T-cell (primary cell): ENCODE measurements around the gene RNGTT. TPM values are rescaled to one million over a fixed set of nuclear protein-coding genes. Genes with fewer than 3 reads are reported as not detected.
A peak's percentile ranks its signal among the peaks of the same experiment; 100 is the strongest.

Source experiments
- ATAC-seq, 4 experiments: fragments of 200-7000 bp in 3 of 4; fragments of 150-1000 bp in 1 of 4; cut with Tn5 transposase; replicated peaks in 1 of 4; 1 replicate in 3 of 4; 2 replicates in 1 of 4; pipeline ENCODE4 v1.10.0; 2021; ENCODE audit warnings: moderate library complexity in 3 of 4, mild to moderate bottlenecking in 2 of 4, moderate number of reproducible peaks in 1 of 4
- CTCF ChIA-PET, 2 donors: fragments of 300-600 bp; sonication (Branson Sonifier 250); formaldehyde crosslinking; loops; one replicate each; lab custom pipeline; 2022; ENCODE audit warnings: antibody characterized with exemption in 2 of 2; lab: Charles Lee
- POLR2A ChIA-PET, 2 donors: fragments of 300-600 bp; sonication (Branson Sonifier 250); formaldehyde crosslinking; loops; one replicate each; lab custom pipeline; 2022; ENCODE audit warnings: antibody characterized with exemption in 2 of 2; lab: Charles Lee
- DNase-seq, 35 experiments: peaks; one replicate each; pipeline versions ENCODE4 v3.0.0 to v3.0.0-alpha.2; 2013 to 2023
- H3K27ac ChIP-seq: one replicate; pipeline ENCODE4 v1.5.1; 2013; ENCODE audit warnings: low read length
- H3K27me3 ChIP-seq, 2 experiments: replicated peaks in 1 of 2; 1 replicate in 1 of 2; 2 replicates in 1 of 2; pipeline versions ENCODE4 v1.6.1 to v1.7.0; 2013; ENCODE audit warnings: low read length in 1 of 2, mixed read lengths in 1 of 2; ENCODE audit not compliant: control insufficient read depth in 2 of 2, insufficient read depth in 2 of 2; ENCODE audit errors: extremely low read depth in 1 of 2
- H3K36me3 ChIP-seq, 2 donors: 1 replicate in 1 of 2; 2 replicates in 1 of 2; pipeline versions ENCODE4 v1.6.1 to v1.7.0; 2013; ENCODE audit warnings: low read length in 1 of 2; ENCODE audit not compliant: control insufficient read depth in 2 of 2, insufficient read depth in 1 of 2; ENCODE audit errors: extremely low read depth in 1 of 2
- H3K4me1 ChIP-seq, 2 experiments: 1 replicate in 1 of 2; 2 replicates in 1 of 2; pipeline versions ENCODE4 v1.6.1 to v1.7.0; 2013; ENCODE audit warnings: low read length in 2 of 2, mixed read lengths in 1 of 2; ENCODE audit not compliant: insufficient read depth in 2 of 2, control insufficient read depth in 1 of 2; ENCODE audit errors: extremely low read depth in 1 of 2
- H3K4me3 ChIP-seq, 2 donors: 1 replicate in 1 of 2; 2 replicates in 1 of 2; pipeline versions ENCODE4 v1.5.1 to v1.7.0; 2013; ENCODE audit warnings: mild to moderate bottlenecking in 2 of 2, low read length in 1 of 2, moderate library complexity in 1 of 2; ENCODE audit not compliant: control insufficient read depth in 1 of 2; ENCODE audit errors: extremely low read depth in 1 of 2
- H3K9me3 ChIP-seq: 2 replicates; pipeline ENCODE4 v1.7.0; 2013
- H3K27ac Mint-ChIP-seq, 2 donors: one replicate each; pipeline ENCODE4 v1.8.0; 2020 to 2021; ENCODE audit warnings: mild to moderate bottlenecking in 2 of 2, mixed read lengths in 2 of 2
- H3K27me3 Mint-ChIP-seq, 2 donors: one replicate each; pipeline ENCODE4 v1.8.0; 2021 to 2022; ENCODE audit warnings: mixed read lengths in 2 of 2
- H3K36me3 Mint-ChIP-seq: one replicate; pipeline ENCODE4 v1.8.0; 2021; ENCODE audit warnings: mixed read lengths
- H3K4me1 Mint-ChIP-seq, 3 donors: one replicate each; pipeline ENCODE4 v1.8.0; 2020 to 2022; ENCODE audit warnings: mixed read lengths in 3 of 3, mild to moderate bottlenecking in 1 of 3
- H3K4me3 Mint-ChIP-seq, 3 donors: one replicate each; pipeline ENCODE4 v1.8.0; 2020 to 2022; ENCODE audit warnings: mild to moderate bottlenecking in 3 of 3, mixed read lengths in 3 of 3, moderate library complexity in 3 of 3
- H3K9me3 Mint-ChIP-seq, 3 donors: one replicate each; pipeline ENCODE4 v1.8.0; 2020 to 2022; ENCODE audit warnings: mixed read lengths in 3 of 3
- WGBS: methylation state at CpG from one replicate; pipeline ENCODE4 v1.1.5; 2013; ENCODE audit warnings: missing lambda C conversion rate; ENCODE audit not compliant: insufficient coverage; 5-methylcytosine and 5-hydroxymethylcytosine counted together
- total RNA-seq, 35 experiments: library from RNA in 6 of 35; stranded (reverse) in 6 of 35; fragments of 120-200 nt in 1 of 35; gene quantifications; one replicate each; pipeline versions ENCODE4 v1.2.1 to v1.2.4 and lab custom pipeline; 2013 to 2026

Gene RNGTT
- total RNA-seq, 5 donors from 2014 or later (not counting 1 experiment from before 2014, with no cell fraction given) = 16.6 to 22.2 (median 17.5) TPM

DNA sequence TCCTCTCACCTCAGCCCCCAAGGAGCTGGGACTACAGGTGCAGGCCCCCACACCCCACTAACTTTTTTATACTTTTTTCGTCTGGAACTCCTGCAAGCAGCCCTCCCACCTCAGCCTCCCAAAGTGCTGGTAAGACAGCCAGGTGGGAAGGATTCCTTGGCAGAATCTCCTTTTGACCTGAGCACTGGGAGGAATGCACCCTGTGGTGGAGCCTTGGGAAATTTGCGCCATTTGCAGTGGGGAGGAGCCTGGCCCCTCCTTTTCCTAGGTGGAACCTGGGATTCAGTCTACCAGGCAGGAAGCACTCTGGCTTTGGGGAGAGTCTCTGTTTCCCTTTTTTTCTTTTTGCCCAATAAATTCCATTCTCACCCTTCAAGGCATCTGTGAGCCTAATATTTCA lies 2.3 kb upstream of the RNGTT start:
- peaks cover 0 to 4% (median 4%) of the 10 kb centered on the region in 3 donors for H3K9me3 Mint-ChIP-seq
- DNase-seq (no peak), ATAC-seq (no peak)
- Histone ChIP-seq H3K9me3 (no peaks in the 10 kb centered on the region), H3K36me3 (no peaks in the 10 kb centered on the region), H3K27me3 (no peaks in the 10 kb centered on the region), H3K4me1 (peaks cover 4 to 28% of the 10 kb centered on the region in 2 experiments), H3K4me3 (no peak overlapping the region), H3K27ac (no peak overlapping the region)
- H3K4me1 Mint-ChIP-seq = peaks cover 30 to 35% (median 33%) of the 10 kb centered on the region in 3 donors
- POLR2A ChIA-PET = no interaction called here
- no CpG with 5 or more reads among the region's 2 CpGs for WGBS
- H3K27me3 Mint-ChIP-seq = no peaks in the 10 kb centered on the region
- peak overlapping the region in 2 of 3 donors; percentile 2 to 98 for H3K4me3 Mint-ChIP-seq
- CTCF ChIA-PET = no interaction called here
- no peak overlapping the region for H3K27ac Mint-ChIP-seq
- peaks cover 4% of the 10 kb centered on the region for H3K36me3 Mint-ChIP-seq

DNA sequence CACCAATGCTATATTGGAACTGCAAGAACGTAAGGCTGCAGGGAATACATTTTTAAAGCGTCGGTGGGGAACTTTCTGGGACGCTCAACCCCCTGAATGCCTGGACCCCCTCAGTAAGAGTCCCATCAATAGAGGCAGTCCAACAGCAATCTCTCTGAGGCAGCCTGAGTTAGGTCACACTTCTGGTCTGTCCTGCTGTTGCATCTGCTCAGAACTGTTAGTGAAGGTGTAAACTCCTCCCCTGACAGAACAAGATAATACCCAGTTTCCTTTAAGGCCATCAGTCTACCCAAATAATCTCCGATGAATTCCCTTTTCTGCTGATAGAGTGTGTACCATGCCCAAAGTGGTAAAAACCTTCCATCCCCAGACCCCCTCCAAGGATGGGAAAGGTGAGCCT lies 1.1 kb upstream of the RNGTT start:
- Mint-ChIP-seq H3K9me3 (peaks cover 0 to 4% (median 4%) of the 10 kb centered on the region in 3 donors), H3K27ac (no peak overlapping the region), H3K36me3 (peaks cover 8% of the 10 kb centered on the region), H3K4me1 (peaks cover 41 to 47% (median 41%) of the 10 kb centered on the region in 3 donors), H3K27me3 (no peaks in the 10 kb centered on the region), H3K4me3 (peak overlapping the region; percentile 98 to 99 (median 98))
- ChIA-PET POLR2A (interaction anchor here in 1 of 2 donors (1.5 to 1.9 kb wide), 2 partner anchors 116 to 126 kb away, joined by 6 to 17 read pairs; partner anchors contain the start of gene PNRC1), CTCF (interaction anchor here in 1 of 2 donors (0.7 to 1.4 kb wide), 2 partner anchors 93 to 115 kb away, joined by 4 to 5 read pairs; no protein-coding TSS in a partner anchor)
- H3K9me3 ChIP-seq = no peaks in the 10 kb centered on the region
- H3K4me3 ChIP-seq = no peak overlapping the region
- H3K36me3 ChIP-seq = no peaks in the 10 kb centered on the region
- DNase-seq (no peak), ATAC-seq (no peak)
- peaks cover 4 to 31% of the 10 kb centered on the region in 2 experiments for H3K4me1 ChIP-seq
- H3K27ac ChIP-seq = no peak overlapping the region
- WGBS = 100% methylated on average over 4 of the region's 5 CpGs
- no peaks in the 10 kb centered on the region for H3K27me3 ChIP-seq

DNA sequence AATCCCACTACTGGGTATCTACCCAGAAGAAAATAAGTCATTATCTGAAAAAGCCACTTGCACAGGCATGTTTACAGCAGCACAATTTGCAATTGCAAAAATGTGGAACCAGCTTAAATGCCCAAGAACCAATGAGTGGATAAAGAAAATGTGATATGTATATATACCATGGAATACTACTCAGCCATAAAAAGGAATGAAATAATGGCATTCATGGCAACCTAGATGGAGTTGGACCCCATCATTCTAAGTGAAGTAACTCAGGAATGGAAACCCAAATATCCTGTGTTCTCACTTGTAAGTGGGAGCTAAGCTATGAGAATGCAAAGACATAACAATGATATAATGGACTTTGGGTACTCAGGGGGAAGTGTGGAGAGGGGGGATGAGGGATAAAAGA lies 4.6 kb downstream of the RNGTT start:
- no peak overlapping the region for H3K4me3 ChIP-seq
- no peaks in the 10 kb centered on the region for H3K36me3 ChIP-seq
- POLR2A ChIA-PET = interaction anchor here (0.6 to 0.7 kb wide), 2 partner anchors 151 to 207 kb away, joined by 3 to 14 read pairs; no protein-coding TSS in a partner anchor
- H3K9me3 ChIP-seq = peaks cover 3% of the 10 kb centered on the region
- Mint-ChIP-seq H3K9me3 (peaks cover 0 to 7% (median 6%) of the 10 kb centered on the region in 3 donors), H3K27me3 (no peaks in the 10 kb centered on the region), H3K36me3 (peaks cover 29% of the 10 kb centered on the region), H3K27ac (no peak overlapping the region), H3K4me3 (no peak overlapping the region), H3K4me1 (peaks cover 59 to 78% (median 73%) of the 10 kb centered on the region in 3 donors)
- DNase-seq (no peak), ATAC-seq (no peak)
- CTCF ChIA-PET = interaction anchor here in 1 of 2 donors (0.6 kb wide), 1 partner anchor 28 kb away, joined by 3 read pairs; no protein-coding TSS in a partner anchor
- H3K27ac ChIP-seq = no peak overlapping the region
- no peaks in the 10 kb centered on the region for H3K27me3 ChIP-seq
- peaks cover 2 to 24% of the 10 kb centered on the region in 2 experiments for H3K4me1 ChIP-seq

DNA sequence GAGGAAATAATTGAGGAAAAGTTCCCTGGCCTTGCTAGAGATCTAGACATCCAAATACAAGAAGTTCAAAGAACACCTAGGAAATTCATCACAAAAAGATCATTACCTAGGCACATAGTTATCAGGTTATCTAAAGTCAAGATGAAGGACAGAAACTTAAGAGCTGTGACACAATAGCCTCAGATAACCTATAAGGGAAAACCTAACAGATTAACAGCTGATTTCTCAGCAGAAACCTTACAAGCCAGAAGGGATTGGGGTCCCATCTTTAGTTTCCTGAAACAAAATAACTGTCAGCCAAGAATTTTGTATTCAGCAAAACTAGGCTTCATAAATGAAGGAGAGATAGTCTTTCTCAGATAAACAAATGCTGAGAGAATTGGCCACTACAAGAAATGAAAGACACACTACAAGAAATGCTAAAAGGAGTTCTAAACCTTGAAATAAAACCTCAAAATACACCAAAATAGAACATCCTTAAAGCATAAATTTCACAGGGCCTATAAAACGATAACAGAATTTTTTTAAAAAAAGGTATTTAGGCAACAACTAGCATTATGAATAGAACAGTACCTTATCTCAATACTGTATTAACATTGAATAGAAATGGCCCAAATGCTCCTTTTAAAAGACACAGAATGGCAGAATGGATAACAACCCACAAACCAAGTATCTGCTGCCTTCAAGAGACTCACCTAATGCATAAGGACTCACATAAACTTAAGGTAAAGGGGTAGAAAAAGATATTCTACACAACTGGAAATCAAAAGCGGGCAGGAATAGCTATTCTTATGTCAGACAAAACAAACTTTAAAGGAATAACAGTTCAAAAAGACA lies 9.7 kb downstream of the RNGTT start:
- H3K36me3 Mint-ChIP-seq = peaks cover 56% of the 10 kb centered on the region
- H3K27me3 ChIP-seq = no peaks in the 10 kb centered on the region
- H3K4me3 Mint-ChIP-seq = no peak overlapping the region
- peaks cover 0 to 3% of the 10 kb centered on the region in 2 donors for H3K36me3 ChIP-seq
- CTCF ChIA-PET = no interaction called here
- WGBS = no CpG with 5 or more reads among the region's 2 CpGs
- H3K27ac Mint-ChIP-seq = no peak overlapping the region
- no peaks in the 10 kb centered on the region for H3K27me3 Mint-ChIP-seq
- H3K4me1 Mint-ChIP-seq = peaks cover 43 to 57% (median 47%) of the 10 kb centered on the region in 3 donors
- POLR2A ChIA-PET = no interaction called here
- H3K9me3 ChIP-seq = peaks cover 3% of the 10 kb centered on the region
- no peaks in the 10 kb centered on the region for H3K4me1 ChIP-seq
- H3K27ac ChIP-seq = no peak overlapping the region
- DNase-seq (no peak), ATAC-seq (no peak)
- H3K9me3 Mint-ChIP-seq = peaks cover 0 to 18% (median 10%) of the 10 kb centered on the region in 3 donors
- no peak overlapping the region for H3K4me3 ChIP-seq

DNA sequence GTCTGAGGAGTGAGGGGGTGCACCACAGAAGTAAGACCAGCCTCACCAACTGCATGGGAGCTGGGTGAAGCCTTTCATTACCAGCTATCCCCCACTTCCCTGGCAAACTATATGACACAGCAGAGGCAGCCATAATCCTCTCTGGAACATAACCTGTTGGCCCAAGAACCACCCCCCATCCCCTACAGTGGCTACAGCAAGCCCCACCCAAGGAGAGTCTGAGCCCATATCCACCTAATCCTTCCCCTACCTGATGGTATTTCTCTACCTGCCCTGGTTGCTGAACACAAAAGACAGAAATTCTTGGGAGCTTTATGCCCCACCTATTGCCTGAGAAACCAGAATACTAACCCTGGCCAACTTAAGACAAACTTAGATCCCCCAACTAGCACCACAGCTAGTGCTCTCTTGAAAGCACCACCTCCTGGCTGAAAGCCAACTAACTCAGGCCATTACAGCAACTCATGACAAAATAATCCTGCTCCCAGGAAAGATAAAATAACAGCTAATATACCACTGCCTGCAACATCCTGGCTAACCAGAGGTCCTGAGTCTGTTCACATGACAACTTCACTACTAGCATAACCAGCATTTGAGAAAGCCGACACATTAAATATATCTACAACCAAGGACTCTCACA lies 11.2 kb downstream of the RNGTT start:
- H3K27ac ChIP-seq = no peak overlapping the region
- H3K27me3 ChIP-seq = no peaks in the 10 kb centered on the region
- ChIA-PET CTCF (interaction anchor here (0.5 to 1.0 kb wide), 5 partner anchors 18 to 1570 kb away, joined by 3 to 7 read pairs (median 4); no protein-coding TSS in a partner anchor), POLR2A (no interaction called here)
- ATAC-seq (no peak), DNase-seq (no peak)
- peaks cover 0 to 18% (median 10%) of the 10 kb centered on the region in 3 donors for H3K9me3 Mint-ChIP-seq
- no peaks in the 10 kb centered on the region for H3K27me3 Mint-ChIP-seq
- WGBS = 100% methylated on average over 1 of the region's 1 CpG
- peak overlapping the region in 1 of 3 donors; percentile 5 for H3K4me3 Mint-ChIP-seq
- no peak overlapping the region for H3K4me3 ChIP-seq
- peaks cover 51% of the 10 kb centered on the region for H3K36me3 Mint-ChIP-seq
- no peak overlapping the region for H3K27ac Mint-ChIP-seq
- peaks cover 3% of the 10 kb centered on the region for H3K9me3 ChIP-seq
- no peaks in the 10 kb centered on the region for H3K4me1 ChIP-seq
- H3K4me1 Mint-ChIP-seq = peaks cover 30 to 41% (median 32%) of the 10 kb centered on the region in 3 donors
- H3K36me3 ChIP-seq = peaks cover 0 to 3% of the 10 kb centered on the region in 2 donors

DNA sequence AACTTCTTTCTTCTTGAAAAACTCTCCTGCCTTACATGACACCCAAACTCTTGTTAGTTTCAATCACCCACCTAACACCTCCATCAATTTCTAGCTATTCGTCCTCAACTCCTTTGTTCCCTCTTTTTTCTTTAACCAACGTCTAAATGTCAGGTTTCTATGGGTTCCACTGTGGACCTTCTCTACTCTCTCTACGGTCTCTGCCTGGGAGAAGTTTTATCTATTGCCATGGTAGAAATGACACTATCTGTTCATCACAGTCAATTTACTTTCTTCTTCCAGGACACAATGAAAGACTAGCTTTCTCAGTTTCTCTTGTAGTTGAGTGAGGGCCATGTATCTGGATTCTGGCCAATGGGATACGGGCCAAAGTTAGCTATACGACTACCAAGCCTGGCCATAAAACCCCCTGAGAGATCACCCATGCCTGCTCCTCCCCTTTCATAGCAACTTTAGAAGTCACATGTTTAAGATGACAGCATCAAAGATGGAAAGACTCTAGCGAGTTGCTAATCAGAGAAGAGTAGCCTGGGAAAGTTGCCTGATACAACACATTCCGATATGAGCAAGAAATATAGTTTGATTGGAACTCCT lies 17.9 kb downstream of the RNGTT start:
- whole genome bisulfite sequencing = no CpG with 5 or more reads among the region's 7 CpGs
- H3K4me3 ChIP-seq = no peak overlapping the region

More for the DNA sequence above, 17.9 kb downstream of the RNGTT start:
- H3K9me3 ChIP-seq = no peaks in the 10 kb centered on the region
- DNase-seq (no peak), ATAC-seq (no peak)
- Mint-ChIP-seq H3K27me3 (no peaks in the 10 kb centered on the region), H3K4me1 (peaks cover 0 to 9% (median 7%) of the 10 kb centered on the region in 3 donors), H3K36me3 (peaks cover 11% of the 10 kb centered on the region), H3K4me3 (no peak overlapping the region), H3K9me3 (no peaks in the 10 kb centered on the region), H3K27ac (no peak overlapping the region)
- H3K4me1 ChIP-seq = no peaks in the 10 kb centered on the region
- no peak overlapping the region for H3K27ac ChIP-seq
- POLR2A ChIA-PET = no interaction called here
- CTCF ChIA-PET = interaction anchor here in 1 of 2 donors (0.7 to 1.0 kb wide), 2 partner anchors 9 to 1173 kb away, joined by 3 read pairs; no protein-coding TSS in a partner anchor
- H3K36me3 ChIP-seq = no peaks in the 10 kb centered on the region
- H3K27me3 ChIP-seq = no peaks in the 10 kb centered on the region
